ENCODE measurements around the gene TMEM14B.

DNA sequence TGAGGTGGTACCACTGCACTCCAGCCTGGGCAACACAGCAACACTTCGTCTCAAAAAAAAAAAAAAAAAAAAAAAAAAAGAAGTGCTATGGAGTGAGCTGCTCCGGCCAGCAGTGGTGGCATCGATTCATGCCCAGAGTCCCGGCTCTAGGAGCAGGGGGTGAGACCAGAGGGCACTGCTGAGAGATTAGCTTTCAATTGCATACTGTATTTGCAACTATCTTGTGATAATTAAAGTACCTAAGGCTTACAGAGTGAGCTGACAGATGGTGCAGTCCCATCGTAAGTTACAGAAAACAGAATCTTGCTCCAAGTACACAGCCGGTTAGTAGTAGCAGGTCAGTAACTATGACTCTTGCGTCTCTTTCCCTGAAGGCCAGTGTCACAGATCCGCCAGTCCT is 31.5 kb downstream of the TMEM14B start:
- TF ChIP-seq, protein P1, sequence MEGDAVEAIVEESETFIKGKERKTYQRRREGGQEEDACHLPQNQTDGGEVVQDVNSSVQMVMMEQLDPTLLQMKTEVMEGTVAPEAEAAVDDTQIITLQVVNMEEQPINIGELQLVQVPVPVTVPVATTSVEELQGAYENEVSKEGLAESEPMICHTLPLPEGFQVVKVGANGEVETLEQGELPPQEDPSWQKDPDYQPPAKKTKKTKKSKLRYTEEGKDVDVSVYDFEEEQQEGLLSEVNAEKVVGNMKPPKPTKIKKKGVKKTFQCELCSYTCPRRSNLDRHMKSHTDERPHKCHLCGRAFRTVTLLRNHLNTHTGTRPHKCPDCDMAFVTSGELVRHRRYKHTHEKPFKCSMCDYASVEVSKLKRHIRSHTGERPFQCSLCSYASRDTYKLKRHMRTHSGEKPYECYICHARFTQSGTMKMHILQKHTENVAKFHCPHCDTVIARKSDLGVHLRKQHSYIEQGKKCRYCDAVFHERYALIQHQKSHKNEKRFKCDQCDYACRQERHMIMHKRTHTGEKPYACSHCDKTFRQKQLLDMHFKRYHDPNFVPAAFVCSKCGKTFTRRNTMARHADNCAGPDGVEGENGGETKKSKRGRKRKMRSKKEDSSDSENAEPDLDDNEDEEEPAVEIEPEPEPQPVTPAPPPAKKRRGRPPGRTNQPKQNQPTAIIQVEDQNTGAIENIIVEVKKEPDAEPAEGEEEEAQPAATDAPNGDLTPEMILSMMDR (IDR thresholded peaks at IDR 0.05), result no peak
- TF ChIP-seq POLR2A (IDR thresholded peaks at IDR 0.05), result no peak
- TF ChIP-seq POLR2AphosphoS5 (IDR thresholded peaks at IDR 0.05), result no peak
- no peak for TF ChIP-seq EP300 (IDR thresholded peaks at IDR 0.05)

Data from upper lobe of left lung (tissue), 4 donors.